HCT116 (cell line): Measurements from ENCODE around the gene ZNF791.

Experiments used
- CTCF ChIP-seq, 3 experiments: fragments of 200-600 bp in 1 of 3; sonication (generic) in 1 of 3; IDR thresholded peaks in 2 of 3; conservative IDR thresholded peaks in 1 of 3; 2 replicates each; pipeline ENCODE4 v1.5.1; 2012 to 2017; ENCODE audit warnings: low read depth in 2 of 3, low read length in 2 of 3, antibody characterized with exemption in 1 of 3, borderline replicate concordance in 1 of 3, control low read depth in 1 of 3, mild to moderate bottlenecking in 1 of 3, mixed read lengths in 1 of 3, mixed run types in 1 of 3, moderate library complexity in 1 of 3; ENCODE audit not compliant: insufficient read depth in 1 of 3
- EZH2 ChIP-seq: fragments of 200-600 bp; sonication (generic); IDR thresholded peaks from 2 replicates; pipeline ENCODE4 v1.6.1; 2017; ENCODE audit warnings: antibody characterized with exemption, mixed run types
- POLR2AphosphoS5 ChIP-seq: IDR thresholded peaks from 2 replicates; pipeline ENCODE4 v1.6.1; 2011; ENCODE audit warnings: mild to moderate bottlenecking, low read depth, low read length, moderate library complexity
- RAD21 ChIP-seq: IDR thresholded peaks from 2 replicates; pipeline ENCODE4 v1.6.1; 2012; ENCODE audit warnings: low read depth, mild to moderate bottlenecking
- ZFX ChIP-seq: fragments of 450-650 bp; IDR thresholded peaks from 2 replicates; pipeline ENCODE4 v1.6.1; 2017

DNA sequence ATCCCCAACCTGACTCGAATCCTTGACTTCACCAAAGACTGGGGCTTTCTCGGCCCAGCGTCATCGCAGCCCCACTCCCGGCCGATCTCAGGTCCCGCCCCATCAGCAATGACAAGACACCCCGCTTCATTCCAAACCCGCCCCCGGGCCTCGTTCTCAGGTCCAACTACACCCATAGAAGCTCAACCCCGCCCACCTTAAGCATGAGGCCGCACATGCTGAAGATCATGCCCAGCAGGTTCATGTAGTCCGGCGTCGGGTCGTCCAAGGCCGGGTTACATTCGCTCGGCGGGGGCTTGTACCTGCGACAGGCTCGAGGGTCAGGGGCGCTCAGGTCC is 58.2 kb downstream of the ZNF791 start:
- TF ChIP-seq ZFX, result no peak
- TF ChIP-seq CTCF (IDR thresholded peaks at IDR 0.05 in 2 of 3, conservative IDR thresholded peaks at IDR 0.05 in 1 of 3; ENCODE audit: borderline replicate concordance in 1 of 3, insufficient read depth in 1 of 3, low read depth in 2 of 3, low read length in 2 of 3), result no peak
- TF ChIP-seq EZH2, result no peak
- no peak for TF ChIP-seq RAD21
- no peak for TF ChIP-seq POLR2AphosphoS5
